Activated T-cell treated with anti-CD3 and anti-CD28 coated beads, Interleukin-2, amount 50 U/mL, for 24 hours (primary cell): ENCODE results near the gene PCP2.
A peak's percentile ranks its signal among the peaks of the same experiment; 100 is the strongest.

Experiments
- DNase-seq: peaks from one replicate; pipeline ENCODE4 v3.0.0-alpha.2; 2020
- H3K27ac Mint-ChIP-seq: 2 replicates; pipeline ENCODE4 v1.8.0; 2020; ENCODE audit warnings: mild to moderate bottlenecking, mixed read lengths
- H3K27me3 Mint-ChIP-seq: 2 replicates; pipeline ENCODE4 v1.8.0; 2020; ENCODE audit warnings: mixed read lengths
- H3K36me3 Mint-ChIP-seq: 2 replicates; pipeline ENCODE4 v1.8.0; 2020; ENCODE audit warnings: low read depth, mixed read lengths
- H3K4me1 Mint-ChIP-seq: 2 replicates; pipeline ENCODE4 v1.8.0; 2020; ENCODE audit warnings: low read depth, mixed read lengths
- H3K4me3 Mint-ChIP-seq: 2 replicates; pipeline ENCODE4 v1.8.0; 2020; ENCODE audit warnings: mild to moderate bottlenecking, moderate library complexity, mixed read lengths
- H3K9me3 Mint-ChIP-seq: 2 replicates; pipeline ENCODE4 v1.8.0; 2020; ENCODE audit warnings: mixed read lengths

Gene PCP2

DNA sequence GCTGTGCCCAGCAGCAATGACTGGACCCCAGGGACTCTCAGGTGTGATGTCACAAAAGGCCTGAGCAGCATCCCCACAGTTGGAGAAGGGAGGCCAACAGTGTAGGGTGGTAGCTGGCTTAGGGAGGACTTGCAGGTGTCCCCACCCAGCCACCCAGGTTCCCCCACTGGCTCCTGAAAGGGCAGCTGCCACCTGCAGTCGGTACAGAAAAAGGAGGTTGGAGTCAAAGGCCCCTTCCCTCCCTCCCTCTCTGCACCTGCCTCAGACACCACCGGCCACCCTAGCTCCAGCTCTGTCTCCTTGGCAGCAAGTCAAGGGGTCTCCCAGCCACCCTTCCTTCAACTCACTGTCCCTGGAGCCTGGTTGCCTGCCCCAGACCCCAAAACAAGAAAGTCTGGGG lies at the start of gene PCP2:
Gene PCP2, minus strand, starts transcription at position 22 of the 400 bp plus-strand sequence. CDS start 262 bp downstream, outside the sequence.
- Mint-ChIP-seq H3K36me3 (peaks cover 37% of the 10 kb centered on the region), H3K4me1 (peaks cover 39% of the 10 kb centered on the region), H3K4me3 (no peak within 1 kb of the TSS), H3K27ac (peak within 1 kb of the TSS; percentile 52), H3K9me3 (no peaks in the 10 kb centered on the region), H3K27me3 (no peaks in the 10 kb centered on the region)
- no peak for DNase-seq

DNA sequence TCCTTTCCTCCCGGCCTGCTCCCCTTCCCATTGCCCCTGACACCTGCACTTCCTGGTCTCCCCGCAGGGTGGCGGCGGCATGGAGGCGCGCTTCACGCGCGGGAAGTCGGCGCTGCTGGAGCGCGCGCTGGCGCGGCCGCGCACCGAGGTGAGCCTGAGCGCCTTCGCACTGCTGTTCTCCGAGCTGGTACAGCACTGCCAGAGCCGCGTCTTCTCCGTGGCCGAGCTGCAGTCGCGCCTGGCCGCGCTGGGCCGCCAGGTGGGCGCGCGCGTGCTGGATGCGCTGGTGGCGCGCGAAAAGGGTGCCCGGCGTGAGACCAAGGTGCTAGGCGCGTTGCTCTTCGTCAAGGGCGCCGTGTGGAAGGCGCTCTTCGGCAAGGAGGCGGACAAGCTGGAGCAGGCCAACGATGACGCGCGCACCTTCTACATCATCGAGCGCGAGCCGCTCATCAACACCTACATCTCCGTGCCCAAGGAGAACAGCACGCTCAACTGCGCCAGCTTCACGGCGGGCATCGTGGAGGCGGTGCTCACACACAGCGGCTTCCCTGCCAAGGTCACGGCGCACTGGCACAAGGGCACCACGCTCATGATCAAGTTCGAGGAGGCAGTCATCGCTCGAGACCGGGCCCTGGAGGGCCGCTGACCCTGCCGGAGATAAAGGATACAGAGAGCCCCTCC lies 48.8 kb upstream of the PCP2 start:
- H3K36me3 Mint-ChIP-seq = peaks cover 28% of the 10 kb centered on the region
- no peak for DNase-seq
- peaks cover 15% of the 10 kb centered on the region for H3K27me3 Mint-ChIP-seq
- no peak overlapping the region for H3K27ac Mint-ChIP-seq
- H3K4me1 Mint-ChIP-seq = peaks cover 47% of the 10 kb centered on the region
- H3K9me3 Mint-ChIP-seq = no peaks in the 10 kb centered on the region
- peak overlapping the region; percentile 89 for H3K4me3 Mint-ChIP-seq

DNA sequence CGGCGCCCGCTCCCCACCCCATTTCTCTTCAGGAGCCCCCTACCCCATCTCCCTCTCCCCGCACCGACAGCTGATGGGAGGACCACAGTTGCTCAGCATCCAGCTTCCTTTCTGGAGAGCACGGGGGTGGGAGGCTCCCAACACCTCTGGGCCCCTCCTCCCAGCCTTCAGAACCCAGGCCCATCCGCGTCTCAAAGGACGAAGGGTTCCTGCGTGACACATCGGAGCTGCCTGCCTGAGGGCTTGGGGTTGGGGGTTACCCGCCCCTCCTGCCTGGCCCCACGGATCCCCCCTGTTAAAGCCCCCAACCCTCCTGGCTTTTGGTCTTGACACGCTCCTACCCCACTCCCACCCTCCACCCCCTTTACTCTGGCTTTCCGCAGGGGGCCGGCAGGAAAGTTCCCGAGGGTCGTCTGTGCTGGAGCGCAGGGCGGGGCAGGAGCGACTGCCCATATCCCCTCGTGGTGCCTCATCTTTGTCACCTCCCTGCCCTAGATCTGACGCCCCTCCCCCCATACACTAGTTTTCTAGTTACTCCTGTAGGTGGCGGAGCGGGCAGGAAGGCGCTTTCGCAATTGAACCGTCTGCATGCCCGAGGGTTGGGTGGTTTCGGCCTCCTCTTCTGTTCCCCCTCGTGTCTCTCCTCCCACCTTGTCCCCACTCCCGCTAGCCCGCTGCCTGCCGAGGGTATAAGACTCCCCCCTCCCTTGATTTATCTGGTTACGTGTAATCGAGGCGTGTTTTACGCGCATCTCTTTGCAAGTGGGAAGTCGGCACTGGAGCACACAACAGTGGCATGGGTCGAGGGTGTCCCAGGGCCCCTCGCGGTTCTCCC lies 48.0 kb upstream of the PCP2 start:
- Mint-ChIP-seq H3K4me3 (peak overlapping the region; percentile 89), H3K27ac (peak overlapping the region; percentile 96), H3K9me3 (no peaks in the 10 kb centered on the region), H3K4me1 (peaks cover 53% of the 10 kb centered on the region), H3K27me3 (peaks cover 22% of the 10 kb centered on the region), H3K36me3 (peaks cover 28% of the 10 kb centered on the region)
- DNase-seq = peak; percentile 84

- DNase-seq = peak; percentile 94
- Mint-ChIP-seq H3K36me3 (peaks cover 28% of the 10 kb centered on the region), H3K9me3 (no peaks in the 10 kb centered on the region), H3K4me1 (peaks cover 58% of the 10 kb centered on the region), H3K4me3 (peak within 1 kb of the TSS; percentile 89), H3K27ac (peak within 1 kb of the TSS; percentile 96), H3K27me3 (peaks cover 29% of the 10 kb centered on the region)
These were observed 47.3 kb upstream of the PCP2 start, which contains the start of gene TRAPPC5 for GRCh38 chr19:7680606-7681339. Gene TRAPPC5 (plus strand): TSS chr19:7680833. CDS start chr19:7682254, 1,421 bp downstream.

- peaks cover 59% of the 10 kb centered on the region for H3K4me1 Mint-ChIP-seq
- peaks cover 31% of the 10 kb centered on the region for H3K27me3 Mint-ChIP-seq
- peak overlapping the region; percentile 96 for H3K27ac Mint-ChIP-seq
- H3K36me3 Mint-ChIP-seq = peaks cover 25% of the 10 kb centered on the region
- DNase-seq = no peak
- peak overlapping the region; percentile 89 for H3K4me3 Mint-ChIP-seq
- no peaks in the 10 kb centered on the region for H3K9me3 Mint-ChIP-seq
These were observed 46.5 kb upstream of the PCP2 start for GRCh38 chr19:7679771-7680605.

DNA sequence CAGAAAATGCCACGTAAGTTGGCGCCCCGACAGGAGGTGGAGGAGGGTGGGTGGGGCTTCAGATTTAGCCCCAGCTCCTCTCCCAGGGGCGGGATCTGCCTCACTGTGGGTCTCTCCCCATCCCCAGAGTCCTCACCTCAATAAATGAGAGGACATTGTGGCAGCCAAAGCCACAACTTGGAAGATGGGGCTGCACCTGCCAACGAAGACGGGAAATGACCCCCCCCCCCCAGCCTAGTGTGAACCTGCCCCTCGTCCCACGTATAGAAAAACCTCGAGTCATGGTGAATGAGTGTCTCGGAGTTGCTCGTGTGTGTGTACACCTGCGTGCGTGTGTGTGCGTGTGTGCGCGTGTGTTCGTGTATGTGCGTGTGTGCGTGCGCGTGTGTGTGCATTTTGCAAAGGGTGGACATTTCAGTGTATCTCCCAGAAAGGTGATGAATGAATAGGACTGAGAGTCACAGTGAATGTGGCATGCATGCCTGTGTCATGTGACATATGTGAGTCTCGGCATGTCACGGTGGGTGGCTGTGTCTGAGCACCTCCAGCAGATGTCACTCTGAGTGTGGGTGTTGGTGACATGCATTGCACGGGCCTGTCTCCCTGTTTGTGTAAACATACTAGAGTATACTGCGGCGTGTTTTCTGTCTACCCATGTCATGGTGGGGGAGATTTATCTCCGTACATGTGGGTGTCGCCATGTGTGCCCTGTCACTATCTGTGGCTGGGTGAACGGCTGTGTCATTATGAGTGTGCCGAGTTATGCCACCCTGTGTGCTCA lies 45.6 kb upstream of the PCP2 start:
- Mint-ChIP-seq H3K27me3 (peaks cover 37% of the 10 kb centered on the region), H3K4me3 (peak overlapping the region; percentile 89), H3K9me3 (no peaks in the 10 kb centered on the region), H3K36me3 (peaks cover 25% of the 10 kb centered on the region), H3K4me1 (peaks cover 64% of the 10 kb centered on the region), H3K27ac (peak overlapping the region; percentile 96)
- DNase-seq = peak; percentile 71

DNA sequence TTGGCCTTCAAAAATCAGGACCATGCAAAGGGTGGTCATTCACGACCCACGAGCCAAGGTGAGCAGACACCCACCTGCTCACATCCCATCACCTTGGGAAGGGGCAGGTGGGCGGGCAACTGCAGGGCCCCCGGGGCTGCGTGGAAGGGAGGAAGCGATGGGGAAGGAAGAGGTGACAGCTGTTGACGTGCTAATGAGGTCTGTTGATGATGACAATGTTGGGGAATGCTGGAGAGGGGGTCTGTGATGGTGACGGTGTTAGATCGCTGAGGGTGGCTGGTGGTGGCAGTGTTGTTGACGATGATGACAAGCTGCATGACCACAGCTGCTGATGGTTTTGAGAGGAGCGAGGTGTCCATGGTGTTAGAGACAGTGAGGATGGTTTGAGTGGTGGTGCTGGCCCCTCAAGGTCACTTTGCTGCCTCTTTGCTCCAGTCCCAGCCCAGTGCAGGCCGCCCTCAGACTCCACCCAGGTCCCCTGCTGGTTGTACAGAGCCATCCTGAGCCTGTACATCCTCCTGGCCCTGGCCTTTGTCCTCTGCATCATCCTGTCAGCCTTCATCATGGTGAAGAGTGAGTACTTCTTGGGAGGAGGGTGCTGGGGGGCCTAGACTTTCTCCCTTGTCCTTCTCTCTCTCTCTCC lies 44.3 kb upstream of the PCP2 start:
- peaks cover 13% of the 10 kb centered on the region for H3K36me3 Mint-ChIP-seq
- H3K4me1 Mint-ChIP-seq = peaks cover 64% of the 10 kb centered on the region
- no peak overlapping the region for H3K27ac Mint-ChIP-seq
- no peak overlapping the region for H3K4me3 Mint-ChIP-seq
- H3K27me3 Mint-ChIP-seq = peaks cover 49% of the 10 kb centered on the region
- no peak for DNase-seq
- no peaks in the 10 kb centered on the region for H3K9me3 Mint-ChIP-seq

DNA sequence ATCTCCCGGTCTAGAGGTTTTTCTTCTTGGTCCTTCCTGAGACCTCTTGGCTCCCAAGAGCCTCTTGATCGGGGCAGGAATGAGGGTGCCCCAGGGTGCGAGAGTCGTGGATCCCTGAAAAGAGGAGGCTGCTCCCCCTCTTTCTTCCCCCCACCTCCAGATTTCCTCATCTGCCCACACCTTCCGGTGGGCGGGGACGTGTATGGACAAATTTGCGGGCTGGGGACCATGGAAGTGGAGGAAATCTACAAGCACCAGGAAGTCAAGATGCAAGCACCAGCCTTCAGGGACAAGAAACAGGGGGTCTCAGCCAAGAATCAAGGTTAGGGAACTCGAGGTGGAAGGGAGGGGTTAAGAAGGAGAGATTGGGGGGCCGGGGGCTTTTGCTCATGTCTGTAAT lies 43.3 kb upstream of the PCP2 start, which contains the start of gene MCEMP1:
Gene MCEMP1, plus strand, starts transcription at position 237 of the 400 bp plus-strand sequence. Its CDS starts 31 bp downstream, at position 268.
- Mint-ChIP-seq H3K36me3 (peaks cover 7% of the 10 kb centered on the region), H3K4me1 (peaks cover 55% of the 10 kb centered on the region), H3K27ac (no peak within 1 kb of the TSS), H3K9me3 (no peaks in the 10 kb centered on the region), H3K27me3 (peaks cover 55% of the 10 kb centered on the region), H3K4me3 (no peak within 1 kb of the TSS)
- no peak for DNase-seq

GRCh38 chr19:7676376-7676775 lies 42.9 kb upstream of the PCP2 start:
- Mint-ChIP-seq H3K4me3 (no peak overlapping the region), H3K9me3 (no peaks in the 10 kb centered on the region), H3K36me3 (peaks cover 3% of the 10 kb centered on the region), H3K4me1 (peaks cover 51% of the 10 kb centered on the region), H3K27me3 (peaks cover 60% of the 10 kb centered on the region), H3K27ac (no peak overlapping the region)
- DNase-seq = no peak

DNA sequence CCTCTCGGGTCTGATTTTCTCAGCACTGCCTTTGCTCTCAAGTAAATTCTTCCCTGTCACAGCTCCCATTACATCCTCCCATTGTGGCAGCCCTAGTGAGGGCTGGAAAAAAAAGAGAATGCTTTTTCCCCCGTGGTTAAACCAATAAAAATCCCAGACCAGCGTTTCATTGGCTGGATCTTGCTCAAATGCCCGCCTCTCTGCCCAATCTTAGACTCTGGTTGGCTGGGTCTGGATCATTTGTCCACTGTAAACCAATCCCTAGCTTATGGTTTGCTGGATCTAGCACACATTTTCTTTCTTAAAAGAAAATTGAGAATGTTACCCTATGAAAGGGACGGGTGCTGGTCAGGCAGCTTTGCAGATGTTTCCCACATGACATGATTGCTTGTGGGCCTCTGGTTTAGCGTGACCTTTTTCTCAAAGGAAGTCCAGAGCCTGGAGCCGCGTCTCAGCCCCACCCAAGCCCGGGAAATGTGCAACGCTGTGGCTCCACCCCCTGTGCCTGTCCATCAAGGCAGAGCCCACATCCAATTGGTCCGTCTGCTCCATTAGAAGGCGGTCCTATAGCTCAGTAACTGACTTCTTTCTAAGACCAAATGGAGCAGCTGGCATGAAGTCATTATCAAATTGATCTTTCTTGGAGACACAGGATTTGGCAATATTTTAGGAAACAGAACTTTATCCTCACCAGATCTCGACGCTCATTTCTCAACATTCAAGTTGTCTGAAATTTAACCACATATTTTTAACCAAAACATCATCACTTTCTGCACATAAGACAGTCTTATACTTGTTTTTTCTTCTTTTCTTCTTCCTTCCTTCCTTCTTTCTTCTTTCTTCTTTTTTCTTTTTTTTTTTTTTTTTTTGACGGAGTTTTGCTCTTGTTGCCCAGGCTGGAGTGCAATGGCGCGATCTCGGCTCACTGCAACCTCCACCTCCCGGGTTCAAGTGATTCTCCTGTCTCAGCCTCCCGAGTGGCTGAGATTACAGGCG lies 40.8 kb upstream of the PCP2 start:
- Mint-ChIP-seq H3K4me3 (no peak overlapping the region), H3K27ac (no peak overlapping the region), H3K9me3 (no peaks in the 10 kb centered on the region), H3K27me3 (peaks cover 76% of the 10 kb centered on the region), H3K36me3 (no peaks in the 10 kb centered on the region), H3K4me1 (peaks cover 50% of the 10 kb centered on the region)
- DNase-seq = peak; percentile 60

GRCh38 chr19:7672522-7672921 lies 39.0 kb upstream of the PCP2 start:
- Mint-ChIP-seq H3K4me3 (no peak overlapping the region), H3K36me3 (no peaks in the 10 kb centered on the region), H3K4me1 (peaks cover 38% of the 10 kb centered on the region), H3K27me3 (peaks cover 75% of the 10 kb centered on the region), H3K27ac (no peak overlapping the region), H3K9me3 (no peaks in the 10 kb centered on the region)
- no peak for DNase-seq

DNA sequence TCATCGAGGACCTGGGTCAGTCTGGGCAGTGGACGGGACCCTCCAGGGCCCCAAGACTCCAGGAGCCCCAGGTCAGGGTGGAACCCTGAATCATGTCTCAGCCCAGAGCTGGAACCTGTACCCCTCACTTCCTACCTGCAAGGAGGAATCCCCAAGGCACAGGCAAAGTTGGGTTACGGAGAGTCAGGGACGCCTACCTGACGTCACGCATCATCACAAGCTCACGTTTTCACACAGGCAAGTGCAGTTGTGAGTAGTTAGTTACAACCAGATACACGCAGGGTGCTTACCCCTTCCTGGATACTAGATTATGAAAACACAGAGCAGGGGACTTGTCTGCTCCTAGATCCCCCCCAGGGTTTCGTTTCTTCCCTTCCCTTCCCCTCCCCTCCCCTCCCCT lies 37.3 kb upstream of the PCP2 start:
- DNase-seq = no peak
- Mint-ChIP-seq H3K4me3 (peak overlapping the region; percentile 54), H3K27me3 (peaks cover 64% of the 10 kb centered on the region), H3K27ac (no peak overlapping the region), H3K36me3 (no peaks in the 10 kb centered on the region), H3K9me3 (no peaks in the 10 kb centered on the region), H3K4me1 (peaks cover 23% of the 10 kb centered on the region)
